ENCODE measurements around the gene ACSF3.

DNA sequence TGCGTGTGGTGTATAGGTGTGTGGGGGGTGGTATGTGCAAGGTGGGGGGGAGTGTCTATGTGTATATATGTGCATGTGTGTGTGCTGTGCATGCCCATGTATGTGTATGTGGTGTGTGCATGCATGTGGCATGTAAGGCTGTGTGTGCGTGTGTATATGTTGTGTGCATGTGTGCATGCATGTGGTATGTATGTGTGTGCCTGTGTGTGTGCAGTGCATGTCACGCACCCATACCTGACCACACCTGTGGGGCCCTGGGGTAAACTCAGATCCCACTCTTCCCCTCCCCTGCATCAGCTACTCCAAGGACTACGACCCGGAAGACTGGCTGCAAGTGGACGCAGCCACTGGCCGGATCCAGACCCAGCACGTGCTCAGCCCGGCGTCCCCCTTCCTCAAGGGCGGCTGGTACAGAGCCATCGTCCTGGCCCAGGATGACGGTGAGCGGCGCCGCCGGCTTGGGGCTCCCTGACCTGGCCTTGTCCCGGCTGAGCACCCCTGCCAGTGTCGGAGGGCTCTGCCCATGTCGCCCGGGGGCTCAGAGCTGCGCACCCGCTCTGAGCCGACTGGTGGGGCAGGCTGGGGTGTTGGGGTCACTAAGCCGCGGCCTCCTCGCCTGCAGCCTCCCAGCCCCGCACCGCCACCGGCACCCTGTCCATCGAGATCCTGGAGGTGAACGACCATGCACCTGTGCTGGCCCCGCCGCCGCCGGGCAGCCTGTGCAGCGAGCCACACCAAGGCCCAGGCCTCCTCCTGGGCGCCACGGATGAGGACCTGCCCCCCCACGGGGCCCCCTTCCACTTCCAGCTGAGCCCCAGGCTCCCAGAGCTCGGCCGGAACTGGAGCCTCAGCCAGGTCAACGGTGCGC, 97.6 kb downstream of the ACSF3 start:
- TF ChIP-seq POLR2A (IDR thresholded peaks at IDR 0.05; ENCODE audit: low read depth, low read length) (no peak), CEBPB (IDR thresholded peaks at IDR 0.05; ENCODE audit: low read depth, low read length) (no peak), RCOR1 (IDR thresholded peaks at IDR 0.05; ENCODE audit: insufficient replicate concordance, low read length) (no peak), NFE2L2 (IDR thresholded peaks at IDR 0.05; ENCODE audit: low read depth, low read length) (no peak), MAFK (IDR thresholded peaks at IDR 0.05; ENCODE audit: low read depth, low read length) (no peak)
- TF ChIP-seq, protein P1, sequence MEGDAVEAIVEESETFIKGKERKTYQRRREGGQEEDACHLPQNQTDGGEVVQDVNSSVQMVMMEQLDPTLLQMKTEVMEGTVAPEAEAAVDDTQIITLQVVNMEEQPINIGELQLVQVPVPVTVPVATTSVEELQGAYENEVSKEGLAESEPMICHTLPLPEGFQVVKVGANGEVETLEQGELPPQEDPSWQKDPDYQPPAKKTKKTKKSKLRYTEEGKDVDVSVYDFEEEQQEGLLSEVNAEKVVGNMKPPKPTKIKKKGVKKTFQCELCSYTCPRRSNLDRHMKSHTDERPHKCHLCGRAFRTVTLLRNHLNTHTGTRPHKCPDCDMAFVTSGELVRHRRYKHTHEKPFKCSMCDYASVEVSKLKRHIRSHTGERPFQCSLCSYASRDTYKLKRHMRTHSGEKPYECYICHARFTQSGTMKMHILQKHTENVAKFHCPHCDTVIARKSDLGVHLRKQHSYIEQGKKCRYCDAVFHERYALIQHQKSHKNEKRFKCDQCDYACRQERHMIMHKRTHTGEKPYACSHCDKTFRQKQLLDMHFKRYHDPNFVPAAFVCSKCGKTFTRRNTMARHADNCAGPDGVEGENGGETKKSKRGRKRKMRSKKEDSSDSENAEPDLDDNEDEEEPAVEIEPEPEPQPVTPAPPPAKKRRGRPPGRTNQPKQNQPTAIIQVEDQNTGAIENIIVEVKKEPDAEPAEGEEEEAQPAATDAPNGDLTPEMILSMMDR (conservative IDR thresholded peaks at IDR 0.05; ENCODE audit: low read depth, low read length): no peak
- TF ChIP-seq, protein P2, sequence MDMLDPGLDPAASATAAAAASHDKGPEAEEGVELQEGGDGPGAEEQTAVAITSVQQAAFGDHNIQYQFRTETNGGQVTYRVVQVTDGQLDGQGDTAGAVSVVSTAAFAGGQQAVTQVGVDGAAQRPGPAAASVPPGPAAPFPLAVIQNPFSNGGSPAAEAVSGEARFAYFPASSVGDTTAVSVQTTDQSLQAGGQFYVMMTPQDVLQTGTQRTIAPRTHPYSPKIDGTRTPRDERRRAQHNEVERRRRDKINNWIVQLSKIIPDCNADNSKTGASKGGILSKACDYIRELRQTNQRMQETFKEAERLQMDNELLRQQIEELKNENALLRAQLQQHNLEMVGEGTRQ (IDR thresholded peaks at IDR 0.05; ENCODE audit: low read depth, low read length): no peak
